PC-9 (cell line): ENCODE measurements around the gene TCHP. TPM values are rescaled to one million over a fixed set of nuclear protein-coding genes. Genes with fewer than 3 reads are reported as not detected.

Experiments
- BruUV-seq: library from RNA; stranded (reverse); fragments of 400-500 nt; replicated peaks from 2 replicates; lab custom pipeline; 2021; lab: Mats Ljungman, UMichigan
- CTCF ChIA-PET: fragments of 300-600 bp; sonication (Branson Sonifier 250); formaldehyde crosslinking; loops from one replicate; lab custom pipeline; 2022; ENCODE audit warnings: antibody characterized with exemption; lab: Charles Lee
- POLR2A ChIA-PET: fragments of 300-600 bp; sonication (Branson Sonifier 250); formaldehyde crosslinking; loops from one replicate; lab custom pipeline; 2022; ENCODE audit warnings: antibody characterized with exemption; ENCODE audit not compliant: unreplicated experiment; lab: Charles Lee
- DNase-seq, 2 experiments: peaks; one replicate each; pipeline versions ENCODE4 v3.0.0 to v3.0.0-alpha.2; 2015 to 2022; ENCODE audit warnings: mixed read lengths in 1 of 2
- H2AFZ ChIP-seq: fragments of 200-600 bp; sonication (generic); 2 replicates; pipeline ENCODE4 v1.8.1; 2017; ENCODE audit warnings: antibody characterized with exemption
- H3F3A ChIP-seq: fragments of 200-600 bp; sonication (generic); 2 replicates; pipeline ENCODE4 v1.8.1; 2017; ENCODE audit warnings: antibody characterized with exemption, mild to moderate bottlenecking, low read depth; ENCODE audit not compliant: insufficient read depth
- H3K27ac ChIP-seq: fragments of 200-600 bp; sonication (generic); 2 replicates; pipeline ENCODE4 v1.6.1; 2016; ENCODE audit warnings: mixed run types
- H3K27me3 ChIP-seq: fragments of 200-600 bp; sonication (generic); 2 replicates; pipeline ENCODE4 v1.6.1; 2016; ENCODE audit warnings: low read depth, mixed run types; ENCODE audit not compliant: insufficient read depth
- H3K36me3 ChIP-seq: fragments of 200-600 bp; sonication (generic); 2 replicates; pipeline ENCODE4 v1.6.1; 2016; ENCODE audit warnings: low read depth, mixed run types
- H3K4me1 ChIP-seq: fragments of 200-600 bp; sonication (generic); replicated peaks from 2 replicates; pipeline ENCODE4 v1.6.1; 2016; ENCODE audit warnings: mixed run types; ENCODE audit not compliant: insufficient read depth
- H3K4me2 ChIP-seq: fragments of 200-600 bp; sonication (generic); 2 replicates; pipeline ENCODE4 v1.6.1; 2017; ENCODE audit warnings: mixed run types
- H3K4me3 ChIP-seq: fragments of 200-600 bp; sonication (generic); 2 replicates; pipeline ENCODE4 v1.6.1; 2016; ENCODE audit warnings: mixed run types
- H3K79me2 ChIP-seq: fragments of 200-600 bp; sonication (generic); 2 replicates; pipeline ENCODE4 v1.6.1; 2017; ENCODE audit warnings: low read depth, mixed run types
- H3K9me2 ChIP-seq: fragments of 200-600 bp; sonication (generic); 2 replicates; pipeline ENCODE4 v1.8.1; 2017; ENCODE audit warnings: mild to moderate bottlenecking; ENCODE audit not compliant: insufficient read depth
- H3K9me3 ChIP-seq: fragments of 200-600 bp; sonication (generic); 2 replicates; pipeline ENCODE4 v1.8.1; 2016; ENCODE audit warnings: low read depth; ENCODE audit not compliant: insufficient read depth
- H4K20me1 ChIP-seq: fragments of 200-600 bp; sonication (generic); 2 replicates; pipeline ENCODE4 v1.8.1; 2017; ENCODE audit not compliant: insufficient read depth
- CTCF ChIP-seq: fragments of 200-600 bp; sonication (generic); conservative IDR thresholded peaks from 2 replicates; pipeline ENCODE4 v1.6.1; 2017; ENCODE audit warnings: mixed run types, antibody characterized with exemption, mild to moderate bottlenecking, moderate library complexity
- EZH2 ChIP-seq: fragments of 200-600 bp; sonication (generic); IDR thresholded peaks from 2 replicates; pipeline ENCODE4 v1.8.0; 2017; ENCODE audit warnings: antibody characterized with exemption, low read depth
- intact Hi-C: fragments of 100-400 bp; cut with micrococcal nuclease; formaldehyde crosslinking; loops from one replicate; pipeline ENCODE4 v1.10.0; 2022; ENCODE audit not compliant: unreplicated experiment
- total RNA-seq: library from RNA; stranded (reverse); gene quantifications from 2 replicates; pipeline ENCODE4 v1.2.3, GENCODE V29; 2021

Gene TCHP
- total RNA-seq, 1 experiment from 2014 or later: 17.6 TPM

DNA sequence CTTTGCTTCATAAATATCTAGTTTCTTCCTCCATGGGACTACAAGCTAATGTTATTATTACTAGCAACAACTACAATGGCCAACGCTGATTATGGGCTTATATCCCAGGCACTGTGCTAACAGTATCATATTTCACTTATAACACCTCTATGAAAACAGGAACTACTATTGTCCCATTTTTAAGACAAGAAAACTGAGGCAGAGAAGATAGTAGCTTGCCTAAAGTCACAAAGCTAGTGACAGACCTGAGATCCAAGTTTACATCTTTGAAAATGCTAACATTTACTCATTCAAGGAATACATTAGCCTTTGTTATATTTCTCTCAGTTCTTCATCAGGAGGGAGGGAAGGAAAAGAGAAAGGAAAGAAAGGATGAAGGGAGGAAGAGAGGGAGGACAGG, 63.3 kb downstream of the TCHP start:
- Histone ChIP-seq H3K27me3 (no peaks in the 10 kb centered on the region), H3K9me2 (no peaks in the 10 kb centered on the region), H3K4me3 (no peak overlapping the region), H3K36me3 (peaks cover 16% of the 10 kb centered on the region), H4K20me1 (no peaks in the 10 kb centered on the region), H3K9me3 (no peaks in the 10 kb centered on the region), H3K4me2 (no peak overlapping the region), H3K4me1 (peaks cover 19% of the 10 kb centered on the region), H3F3A (peaks cover 14% of the 10 kb centered on the region; the same call in 1 of the 2 replicates), H3K79me2 (no peaks in the 10 kb centered on the region), H3K27ac (no peak overlapping the region), H2AFZ (no peak overlapping the region)
- no TSS peak for BruUV-seq
- ChIA-PET POLR2A (no interaction called here), CTCF (no interaction called here)
- DNase-seq: no peak
- TF ChIP-seq EZH2: no peak
- no peak for TF ChIP-seq CTCF
- intact Hi-C loops: no loop called here

DNA sequence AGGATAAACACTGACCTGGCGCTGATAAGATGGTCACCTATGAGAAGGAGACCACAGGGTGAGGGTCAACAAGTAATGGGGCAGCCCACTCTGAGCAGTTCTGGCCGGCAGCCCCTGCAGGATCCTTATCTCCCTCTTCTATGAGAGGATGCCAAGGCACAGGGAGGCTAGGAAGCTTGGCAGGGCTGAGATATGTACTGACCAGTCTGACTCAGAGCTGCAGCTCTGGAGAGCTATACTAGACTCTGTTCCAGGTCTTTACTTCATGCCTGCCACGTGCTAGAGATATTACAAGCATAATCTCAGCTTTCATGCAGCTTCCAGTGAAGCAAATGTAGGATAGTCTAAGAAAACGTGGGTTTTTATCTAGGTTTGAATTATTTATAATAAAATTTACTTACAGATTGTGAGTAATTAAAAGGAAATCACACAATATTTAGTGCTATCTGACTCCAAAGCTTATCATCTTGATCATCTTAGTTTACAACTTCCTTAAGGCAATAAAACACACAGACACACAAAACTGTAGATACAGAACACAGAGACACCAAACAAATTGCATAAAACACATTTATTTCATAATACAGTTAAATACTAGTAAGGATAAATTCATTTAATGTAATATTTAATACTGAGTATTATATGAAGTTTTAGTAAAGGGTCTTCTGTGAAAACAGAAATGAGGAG, 63.8 kb downstream of the TCHP start:
- Histone ChIP-seq H3K4me2 (no peak overlapping the region), H2AFZ (no peak overlapping the region), H3K79me2 (no peaks in the 10 kb centered on the region), H3K9me3 (no peaks in the 10 kb centered on the region), H3K4me3 (no peak overlapping the region), H4K20me1 (no peaks in the 10 kb centered on the region), H3F3A (peaks cover 14% of the 10 kb centered on the region; the same call in 1 of the 2 replicates), H3K27ac (no peak overlapping the region), H3K9me2 (no peaks in the 10 kb centered on the region), H3K27me3 (no peaks in the 10 kb centered on the region), H3K36me3 (peaks cover 16% of the 10 kb centered on the region), H3K4me1 (peaks cover 19% of the 10 kb centered on the region)
- ChIA-PET POLR2A (interaction anchor here (0.5 to 0.6 kb wide), 2 partner anchors 11 to 516 kb away, joined by 4 to 10 read pairs; no protein-coding TSS in a partner anchor), CTCF (interaction anchor here (0.5 kb wide), 1 partner anchor 469 kb away, joined by 5 read pairs; no protein-coding TSS in a partner anchor)
- TF ChIP-seq EZH2 (no peak), CTCF (no peak)
- DNase-seq: no peak
- intact Hi-C loops: no loop called here
- no TSS peak for BruUV-seq

GRCh38 chr12:109966546-109966945, 66.5 kb downstream of the TCHP start:
- POLR2A ChIA-PET: interaction anchor here (0.7 kb wide), 1 partner anchor 158 kb away, joined by 3 read pairs; the partner anchor contains the start of gene IFT81
- intact Hi-C loops: no loop called here
- Histone ChIP-seq H3K9me3 (no peaks in the 10 kb centered on the region), H3K4me3 (no peak overlapping the region), H3K79me2 (no peaks in the 10 kb centered on the region), H3K36me3 (peaks cover 7% of the 10 kb centered on the region; the same call in 1 of the 2 replicates), H3K9me2 (no peaks in the 10 kb centered on the region), H3K27me3 (no peaks in the 10 kb centered on the region), H3K4me1 (peaks cover 19% of the 10 kb centered on the region), H2AFZ (no peak overlapping the region), H3K4me2 (no peak overlapping the region), H4K20me1 (no peaks in the 10 kb centered on the region), H3F3A (peaks cover 14% of the 10 kb centered on the region; the same call in 1 of the 2 replicates), H3K27ac (peak overlapping the region; percentile 53; the same call in 1 of the 2 replicates)
- peak in 1 of 2 experiments; percentile 70 for DNase-seq
- CTCF ChIA-PET: no interaction called here
- no TSS peak for BruUV-seq
- TF ChIP-seq EZH2 (no peak), CTCF (no peak)
